Bronchial epithelial cell (primary cell): Measurements from ENCODE around the gene ZNF428. TPM values are rescaled to one million over a fixed set of nuclear protein-coding genes. Genes with fewer than 3 reads are reported as not detected.
A peak's percentile ranks its signal among the peaks of the same experiment; 100 is the strongest.

Experiments
- DNase-seq: peaks from one replicate; pipeline ENCODE4 v3.0.0-alpha.2; 2010; ENCODE audit warnings: low read depth
- FAIRE-seq: peaks from 2 replicates; lab custom pipeline; 2011; peaks lifted over from hg19 to GRCh38; lab: Jason Lieb, UNC
- H3K27me3 ChIP-seq: 2 replicates; pipeline ENCODE4 v1.5.1; 2011; ENCODE audit warnings: low read length; ENCODE audit not compliant: control insufficient read depth, insufficient read depth
- H3K36me3 ChIP-seq: 2 replicates; pipeline ENCODE4 v1.5.1; 2011; ENCODE audit warnings: low read length; ENCODE audit not compliant: control insufficient read depth, insufficient read depth
- H3K4me3 ChIP-seq: 2 replicates; pipeline ENCODE4 v1.5.1; 2011; ENCODE audit warnings: mild to moderate bottlenecking, low read depth, low read length, control low read depth
- CTCF ChIP-seq: IDR thresholded peaks from 2 replicates; pipeline ENCODE4 v1.5.1; 2011; ENCODE audit warnings: mild to moderate bottlenecking, moderate library complexity, low read length, control low read depth, inconsistent platforms; ENCODE audit not compliant: insufficient read depth, severe bottlenecking
- total RNA-seq: library from RNA; depleted of rRNA; stranded (reverse); fragments of >200 nt; gene quantifications from 2 replicates; pipeline ENCODE4 v1.2.1, GENCODE V29; 2014

ZNF428 gene
- total RNA-seq, 1 donor from 2014 or later = 14.5 TPM

GRCh38 chr19:43634872-43635560 is 15.6 kb upstream of the ZNF428 start:
- Histone ChIP-seq H3K4me3 (no peak overlapping the region), H3K27me3 (peaks cover 14% of the 10 kb centered on the region), H3K36me3 (no peaks in the 10 kb centered on the region)
- FAIRE-seq (no peak), DNase-seq (no peak)
- no peak for TF ChIP-seq CTCF

- Histone ChIP-seq H3K4me3 (no peak overlapping the region), H3K27me3 (peaks cover 14% of the 10 kb centered on the region), H3K36me3 (no peaks in the 10 kb centered on the region)
- TF ChIP-seq CTCF = no peak
- DNase-seq (no peak), FAIRE-seq (no peak)
These were observed 15.1 kb upstream of the ZNF428 start for GRCh38 chr19:43634506-43634871.

DNA sequence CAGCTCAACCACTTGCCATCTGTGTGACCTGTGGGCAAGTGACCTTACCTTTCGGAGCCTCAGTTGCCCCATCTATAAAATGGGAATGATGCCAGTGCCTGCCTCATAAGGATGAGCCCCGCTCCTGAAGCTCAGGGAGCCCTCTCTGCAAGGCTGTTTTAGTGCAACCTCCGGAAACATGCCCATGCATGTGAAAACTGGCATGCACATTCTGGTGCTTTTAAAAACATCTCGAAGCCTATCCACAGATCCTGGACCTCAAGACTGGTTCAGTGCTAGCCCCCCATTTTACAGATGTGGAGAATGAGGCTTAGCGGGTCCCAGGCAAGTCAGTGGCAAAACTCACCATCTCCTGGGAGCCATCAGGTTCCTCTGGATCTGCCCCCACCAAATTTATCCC is 14.6 kb upstream of the ZNF428 start:
- FAIRE-seq = no peak
- Histone ChIP-seq H3K27me3 (peaks cover 12% of the 10 kb centered on the region), H3K36me3 (no peaks in the 10 kb centered on the region), H3K4me3 (no peak overlapping the region)
- DNase-seq = peak; percentile 52
- TF ChIP-seq CTCF = no peak

DNA sequence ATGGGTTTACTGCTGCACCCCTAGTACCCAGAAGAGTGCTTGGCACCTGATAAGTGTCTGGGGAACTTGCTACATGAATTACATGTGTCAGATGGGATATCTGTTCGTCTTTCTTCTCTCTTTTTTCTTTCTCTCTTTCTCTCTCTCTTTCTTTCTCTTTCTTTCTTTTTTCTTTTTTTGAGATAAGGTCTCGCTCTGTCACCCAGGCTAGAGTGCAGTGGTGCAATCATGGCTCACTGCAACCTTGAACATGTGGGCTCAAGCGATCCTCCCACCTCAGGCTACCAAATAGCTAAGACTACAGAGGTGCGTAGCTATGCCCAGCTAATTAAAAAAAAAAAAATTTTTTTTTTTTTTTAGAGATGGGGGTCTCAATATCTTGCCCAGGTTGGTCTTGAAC is 14.1 kb upstream of the ZNF428 start:
- no peaks in the 10 kb centered on the region for H3K36me3 ChIP-seq
- DNase-seq = no peak
- no peak for FAIRE-seq
- no peak overlapping the region for H3K4me3 ChIP-seq
- H3K27me3 ChIP-seq = peaks cover 8% of the 10 kb centered on the region
- no peak for TF ChIP-seq CTCF

DNA sequence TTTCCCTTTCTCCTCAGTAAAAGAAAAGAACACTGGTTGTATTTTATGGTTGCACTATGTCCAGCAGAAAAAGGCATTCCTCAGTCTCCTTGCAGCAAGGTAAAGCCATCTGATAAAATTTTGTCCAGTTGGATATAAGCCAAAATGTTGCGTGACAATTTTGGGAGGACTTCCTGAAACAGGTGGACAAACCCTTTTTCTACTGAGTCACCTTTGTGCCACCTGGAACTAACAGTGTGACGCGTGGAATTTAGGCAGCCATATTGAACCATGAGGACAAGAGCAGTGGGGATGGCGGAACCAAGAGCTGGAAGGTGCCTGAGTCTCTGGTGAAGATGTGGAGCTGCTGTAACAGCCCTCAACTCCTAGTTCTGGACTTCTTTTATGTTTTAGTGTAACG is 12.1 kb upstream of the ZNF428 start:
- DNase-seq (no peak), FAIRE-seq (no peak)
- Histone ChIP-seq H3K27me3 (no peaks in the 10 kb centered on the region), H3K4me3 (no peak overlapping the region), H3K36me3 (no peaks in the 10 kb centered on the region)
- no peak for TF ChIP-seq CTCF
